Caco-2 (cell line): ENCODE data around the gene WWOX. TPM values are rescaled to one million over a fixed set of nuclear protein-coding genes. Genes with fewer than 3 reads are reported as not detected.
A peak's percentile ranks its signal among the peaks of the same experiment; 100 is the strongest.

Experiments
- BruUV-seq: library from RNA; stranded (reverse); fragments of 400-500 nt; replicated peaks from 2 replicates; lab custom pipeline; 2021; lab: Mats Ljungman, UMichigan
- CTCF ChIA-PET: fragments of 300-600 bp; sonication (Branson Sonifier 250); formaldehyde crosslinking; loops from one replicate; lab custom pipeline; 2022; ENCODE audit warnings: antibody characterized with exemption; lab: Charles Lee
- POLR2A ChIA-PET: fragments of 300-600 bp; sonication (Branson Sonifier 250); formaldehyde crosslinking; loops from one replicate; lab custom pipeline; 2022; ENCODE audit warnings: antibody characterized with exemption; lab: Charles Lee
- DNase-seq, 2 experiments: peaks; one replicate each; pipeline versions ENCODE4 v3.0.0 to v3.0.0-alpha.2; 2020 to 2022
- H3K27me3 ChIP-seq: replicated peaks from 2 replicates; pipeline ENCODE4 v1.6.0; 2011; ENCODE audit warnings: low read length; ENCODE audit not compliant: control insufficient read depth, insufficient read depth
- H3K36me3 ChIP-seq: 2 replicates; pipeline ENCODE4 v1.5.1; 2011; ENCODE audit warnings: low read length; ENCODE audit not compliant: control insufficient read depth, insufficient read depth
- H3K4me1 ChIP-seq: fragments of 250-450 bp; sonication (Bioruptor Pico); 2 replicates; pipeline ENCODE4 v1.5.1; 2020; ENCODE audit warnings: mild to moderate bottlenecking
- H3K4me3 ChIP-seq: 2 replicates; pipeline ENCODE4 v1.5.1; 2011; ENCODE audit warnings: low read depth, mild to moderate bottlenecking, control low read depth, low read length
- H3K9me3 ChIP-seq: fragments of 250-450 bp; sonication (Bioruptor Pico); 2 replicates; pipeline ENCODE4 v1.5.1; 2020; ENCODE audit warnings: mild to moderate bottlenecking, moderate library complexity
- H3K27ac Mint-ChIP-seq: one replicate; pipeline ENCODE4 v1.8.0; 2022; ENCODE audit warnings: mixed read lengths; ENCODE audit not compliant: unreplicated experiment
- H3K27me3 Mint-ChIP-seq: one replicate; pipeline ENCODE4 v1.8.0; 2022; ENCODE audit warnings: mixed read lengths; ENCODE audit not compliant: insufficient read depth, unreplicated experiment
- H3K36me3 Mint-ChIP-seq: one replicate; pipeline ENCODE4 v1.8.0; 2022; ENCODE audit warnings: mild to moderate bottlenecking, mixed read lengths; ENCODE audit not compliant: insufficient read depth, unreplicated experiment
- H3K4me1 Mint-ChIP-seq: one replicate; pipeline ENCODE4 v1.8.0; 2022; ENCODE audit warnings: low read depth, mixed read lengths; ENCODE audit not compliant: unreplicated experiment
- H3K4me3 Mint-ChIP-seq: one replicate; pipeline ENCODE4 v1.8.0; 2022; ENCODE audit warnings: mild to moderate bottlenecking, moderate library complexity, mixed read lengths; ENCODE audit not compliant: unreplicated experiment
- H3K9me3 Mint-ChIP-seq: one replicate; pipeline ENCODE4 v1.8.0; 2022; ENCODE audit warnings: mixed read lengths; ENCODE audit not compliant: unreplicated experiment
- CTCF ChIP-seq, 2 experiments: fragments of 200-600 bp in 1 of 2; IDR thresholded peaks; 1 replicate in 1 of 2; 2 replicates in 1 of 2; pipeline versions ENCODE4 v1.5.1 to v1.8.0; 2011 to 2022; ENCODE audit warnings: antibody characterized with exemption in 1 of 2, control low read depth in 1 of 2, inconsistent platforms in 1 of 2, low read depth in 1 of 2, low read length in 1 of 2, mild to moderate bottlenecking in 1 of 2, moderate library complexity in 1 of 2; ENCODE audit not compliant: insufficient read depth in 1 of 2, severe bottlenecking in 1 of 2, unreplicated experiment in 1 of 2
- intact Hi-C: fragments of 100-400 bp; cut with micrococcal nuclease; formaldehyde crosslinking; loops from one replicate; pipeline ENCODE4 v1.10.0; 2022; ENCODE audit not compliant: unreplicated experiment
- total RNA-seq: library from RNA; stranded (reverse); gene quantifications from 2 replicates; pipeline ENCODE4 v1.2.3, GENCODE V29; 2022

The WWOX gene
- total RNA-seq, 1 experiment from 2014 or later: 45.0 TPM

- Mint-ChIP-seq H3K36me3 (peaks cover 14% of the 10 kb centered on the region), H3K27me3 (no peaks in the 10 kb centered on the region), H3K4me1 (peaks cover 43% of the 10 kb centered on the region), H3K27ac (no peak overlapping the region), H3K9me3 (no peaks in the 10 kb centered on the region), H3K4me3 (no peak overlapping the region)
- no TSS peak for BruUV-seq
- intact Hi-C loops: no loop called here
- ChIA-PET POLR2A (no interaction called here), CTCF (no interaction called here)
- no peak for DNase-seq
- no peak for TF ChIP-seq CTCF (IDR thresholded peaks at IDR 0.05; ENCODE audit: insufficient read depth in 1 of 2, low read depth in 1 of 2, low read length in 1 of 2, severe bottlenecking in 1 of 2, unreplicated experiment in 1 of 2)
- Histone ChIP-seq H3K4me3 (no peak overlapping the region), H3K9me3 (no peaks in the 10 kb centered on the region), H3K36me3 (no peaks in the 10 kb centered on the region), H3K27me3 (no peaks in the 10 kb centered on the region), H3K4me1 (peaks cover 46% of the 10 kb centered on the region)
These were observed 98.8 kb downstream of the WWOX start for GRCh38 chr16:78198288-78198687.

- H3K4me3 Mint-ChIP-seq: peak overlapping the region; percentile 55
These were observed 100.0 kb downstream of the WWOX start for GRCh38 chr16:78199325-78200022.

GRCh38 chr16:78200023-78200389 lies 100.6 kb downstream of the WWOX start:
- peak overlapping the region; percentile 97 for H3K27ac Mint-ChIP-seq
- CTCF ChIA-PET: interaction anchor here (1.1 kb wide), 1 partner anchor 12 kb away, joined by 5 read pairs; no protein-coding TSS in a partner anchor

More at GRCh38 chr16:78199325-78200022, 100.0 kb downstream of the WWOX start:
- Mint-ChIP-seq H3K27ac (peak overlapping the region; percentile 97), H3K36me3 (peaks cover 14% of the 10 kb centered on the region), H3K4me1 (peaks cover 43% of the 10 kb centered on the region), H3K27me3 (no peaks in the 10 kb centered on the region), H3K9me3 (no peaks in the 10 kb centered on the region)
- H3K4me1 ChIP-seq: peaks cover 46% of the 10 kb centered on the region
- no peaks in the 10 kb centered on the region for H3K36me3 ChIP-seq
- intact Hi-C loops: loop anchor here (1.0 to 2.0 kb wide), 5 partner anchors 13 to 65 kb away; no protein-coding TSS in a partner anchor
- no peak overlapping the region for H3K4me3 ChIP-seq
- H3K27me3 ChIP-seq: no peaks in the 10 kb centered on the region
- TF ChIP-seq CTCF (IDR thresholded peaks at IDR 0.05; ENCODE audit: insufficient read depth in 1 of 2, low read depth in 1 of 2, low read length in 1 of 2, severe bottlenecking in 1 of 2, unreplicated experiment in 1 of 2): no peak
- DNase-seq: peak; percentile 40 to 52
- CTCF ChIA-PET: interaction anchor here (0.6 kb wide), 1 partner anchor 106 kb away, joined by 4 read pairs; no protein-coding TSS in a partner anchor
- POLR2A ChIA-PET: interaction anchor here (1.8 kb wide), 1 partner anchor 12 kb away, joined by 7 read pairs; no protein-coding TSS in a partner anchor
- BruUV-seq: TSS peak; percentile 47
- H3K9me3 ChIP-seq: no peaks in the 10 kb centered on the region

More at GRCh38 chr16:78200023-78200389, 100.6 kb downstream of the WWOX start:
- intact Hi-C loops: loop anchor here (1.0 to 2.0 kb wide), 5 partner anchors 12 to 66 kb away; no protein-coding TSS in a partner anchor
- Histone ChIP-seq H3K36me3 (no peaks in the 10 kb centered on the region), H3K27me3 (no peaks in the 10 kb centered on the region), H3K4me1 (peaks cover 45% of the 10 kb centered on the region), H3K9me3 (no peaks in the 10 kb centered on the region), H3K4me3 (no peak overlapping the region)
- POLR2A ChIA-PET: interaction anchor here (1.8 kb wide), 1 partner anchor 11 kb away, joined by 7 read pairs; no protein-coding TSS in a partner anchor
- H3K4me1 Mint-ChIP-seq: peaks cover 43% of the 10 kb centered on the region
- no TSS peak for BruUV-seq
- H3K9me3 Mint-ChIP-seq: peaks cover 5% of the 10 kb centered on the region
- DNase-seq: peak in 1 of 2 experiments; percentile 47
- TF ChIP-seq CTCF (IDR thresholded peaks at IDR 0.05; ENCODE audit: insufficient read depth in 1 of 2, low read depth in 1 of 2, low read length in 1 of 2, severe bottlenecking in 1 of 2, unreplicated experiment in 1 of 2): no peak
- H3K36me3 Mint-ChIP-seq: peaks cover 14% of the 10 kb centered on the region
- H3K4me3 Mint-ChIP-seq: peak overlapping the region; percentile 55
- no peaks in the 10 kb centered on the region for H3K27me3 Mint-ChIP-seq
